ENCODE results near the gene DEFB129.
"Not testable (repeated sequence)": the region's sequence is repeated elsewhere in the genome, so short reads cannot be mapped to it uniquely, and the experiment has no call there.

The DEFB129 gene

DNA sequence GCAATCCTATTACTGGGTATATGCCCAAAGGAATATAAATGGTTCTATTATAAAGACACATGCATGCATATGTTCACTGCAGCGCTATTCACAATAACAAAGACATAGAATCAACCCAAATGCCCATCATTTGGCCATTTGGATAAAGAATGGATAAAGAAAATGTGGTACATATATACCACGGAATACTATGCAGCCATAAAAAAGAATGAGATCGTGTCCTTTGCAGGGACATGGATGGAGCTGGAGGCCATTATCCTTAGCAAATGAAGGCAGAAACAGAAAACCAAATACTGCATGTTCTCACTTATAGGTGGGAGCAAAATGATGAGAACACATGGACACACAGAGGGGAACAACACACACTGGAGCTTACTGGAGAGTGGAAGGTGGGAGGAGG is 1.2 kb upstream of the DEFB129 start:
- Mint-ChIP-seq H3K27me3 (ENCODE audit: low read depth) (peaks cover 35% of the 10 kb centered on the region), H3K4me1 (ENCODE audit: low read depth) (peaks cover 15% of the 10 kb centered on the region)
- H3K27ac Mint-ChIP-seq; H3K9me3 Mint-ChIP-seq; H3K4me3 Mint-ChIP-seq; H3K36me3 Mint-ChIP-seq (ENCODE audit: low read depth): not testable (repeated sequence)

DNA sequence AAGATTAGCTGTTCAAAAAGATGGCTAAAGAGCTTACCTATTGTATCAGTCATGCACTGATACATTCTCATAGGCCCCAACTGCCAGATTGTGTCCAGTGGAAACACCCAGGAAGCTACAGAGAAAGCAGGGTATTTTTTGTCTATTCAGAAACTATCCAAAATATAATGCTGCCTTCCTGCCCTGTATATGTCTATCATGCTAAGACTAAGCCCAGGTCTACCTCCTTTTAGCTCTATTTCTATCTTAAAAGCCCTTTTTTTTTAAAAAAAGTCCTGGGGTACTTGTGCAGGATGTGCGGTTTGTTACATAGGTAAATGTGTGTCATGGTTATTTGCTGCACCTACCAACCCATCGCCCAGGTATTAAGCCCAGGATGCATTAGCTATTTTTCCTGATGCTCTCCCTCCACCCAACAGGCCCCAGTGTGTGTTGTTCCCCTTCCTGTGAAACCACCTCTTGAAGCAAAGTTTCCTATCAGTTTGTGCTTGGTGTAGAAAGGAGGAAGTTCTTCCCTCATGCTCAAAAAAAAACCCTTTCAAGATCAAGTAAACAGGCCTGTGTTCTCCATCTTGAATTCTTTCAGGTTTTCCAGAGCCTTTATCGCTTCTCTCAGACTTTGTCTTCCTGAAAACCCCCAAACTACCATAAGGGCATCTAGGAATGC is 514 bp downstream of the DEFB129 start:
- H3K4me1 Mint-ChIP-seq (ENCODE audit: low read depth), result peaks cover 15% of the 10 kb centered on the region
- peak overlapping the region; percentile 49 for H3K27ac Mint-ChIP-seq
- H3K27me3 Mint-ChIP-seq (ENCODE audit: low read depth), result peaks cover 20% of the 10 kb centered on the region
- peaks cover 1% of the 10 kb centered on the region for H3K36me3 Mint-ChIP-seq (ENCODE audit: low read depth)
- H3K9me3 Mint-ChIP-seq, result peaks cover 5% of the 10 kb centered on the region
- H3K4me3 Mint-ChIP-seq, result no peak overlapping the region

DNA sequence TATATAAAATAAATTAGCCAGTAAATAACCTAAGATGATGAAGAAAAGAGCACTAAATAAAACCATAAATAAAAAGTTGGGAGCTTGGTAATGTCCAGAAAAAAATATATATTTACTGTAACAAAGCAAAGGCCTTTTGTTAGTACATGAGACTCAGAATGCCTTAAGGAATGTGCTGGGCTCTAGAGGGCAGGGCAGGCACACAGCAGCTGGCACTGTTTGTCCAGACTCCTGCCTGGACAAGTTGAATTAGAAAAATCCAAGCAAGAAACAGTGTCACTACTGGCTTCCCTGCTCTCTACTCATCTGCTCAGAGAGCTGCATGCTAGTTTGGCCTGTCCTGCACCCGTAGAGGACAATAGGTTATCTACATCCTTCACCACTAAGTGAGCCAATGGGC is 8.8 kb downstream of the DEFB129 start:
- no peaks in the 10 kb centered on the region for H3K36me3 Mint-ChIP-seq (ENCODE audit: low read depth)
- no peak overlapping the region for H3K27ac Mint-ChIP-seq
- H3K4me1 Mint-ChIP-seq (ENCODE audit: low read depth), result peaks cover 20% of the 10 kb centered on the region
- no peaks in the 10 kb centered on the region for H3K9me3 Mint-ChIP-seq
- no peak overlapping the region for H3K4me3 Mint-ChIP-seq
- H3K27me3 Mint-ChIP-seq (ENCODE audit: low read depth), result no peaks in the 10 kb centered on the region

DNA sequence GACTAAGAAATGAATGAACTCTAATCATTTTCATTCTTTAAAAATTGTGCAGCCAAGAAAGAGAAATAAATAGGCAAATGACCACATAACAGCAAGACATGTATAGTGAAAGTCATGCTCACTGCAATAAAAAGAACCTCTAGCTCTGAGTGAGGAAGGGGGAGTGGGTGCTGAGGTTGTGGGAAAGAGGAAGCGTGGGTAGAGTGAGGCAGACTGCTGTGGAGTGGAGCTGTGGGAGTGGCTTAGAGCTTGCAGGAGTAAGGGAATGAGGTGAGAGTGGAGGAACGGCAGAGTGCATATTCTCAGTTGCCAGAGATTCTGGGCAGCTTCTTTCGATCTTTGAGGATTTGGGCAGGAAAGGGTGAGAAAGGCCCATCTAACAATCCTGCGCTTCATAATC is 10.4 kb downstream of the DEFB129 start:
- Mint-ChIP-seq H3K27ac (peak overlapping the region; percentile 93), H3K27me3 (ENCODE audit: low read depth) (peaks cover 6% of the 10 kb centered on the region), H3K4me1 (ENCODE audit: low read depth) (peaks cover 20% of the 10 kb centered on the region), H3K36me3 (ENCODE audit: low read depth) (no peaks in the 10 kb centered on the region), H3K9me3 (no peaks in the 10 kb centered on the region), H3K4me3 (peak overlapping the region; percentile 82)

- Mint-ChIP-seq H3K4me3 (peak overlapping the region; percentile 82), H3K4me1 (ENCODE audit: low read depth) (peaks cover 20% of the 10 kb centered on the region), H3K9me3 (no peaks in the 10 kb centered on the region), H3K27me3 (ENCODE audit: low read depth) (peaks cover 11% of the 10 kb centered on the region), H3K36me3 (ENCODE audit: low read depth) (no peaks in the 10 kb centered on the region), H3K27ac (peak overlapping the region; percentile 93)
Observed at GRCh38 chr20:237929-238328, 10.9 kb downstream of the DEFB129 start.

DNA sequence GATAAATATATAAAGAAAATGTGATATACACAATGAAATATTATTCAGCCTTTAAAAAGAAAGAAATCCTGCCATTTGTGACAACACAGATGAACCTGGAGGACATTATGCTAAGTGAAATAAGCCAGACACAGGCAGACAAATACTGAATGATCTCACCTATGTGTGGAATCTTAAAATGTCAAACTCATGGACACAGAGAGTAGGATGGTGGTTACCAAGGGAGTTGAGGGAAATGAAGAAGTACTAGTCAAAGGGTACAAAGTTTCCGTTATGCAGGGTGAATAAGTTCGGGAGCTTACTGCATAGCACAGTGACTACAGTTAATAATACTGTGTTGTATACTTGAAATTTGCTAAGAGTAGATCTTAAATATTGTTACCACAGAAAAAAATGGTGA is 15.8 kb downstream of the DEFB129 start:
- H3K27me3 Mint-ChIP-seq (ENCODE audit: low read depth), result peaks cover 18% of the 10 kb centered on the region
- H3K36me3 Mint-ChIP-seq (ENCODE audit: low read depth), result no peaks in the 10 kb centered on the region
- H3K9me3 Mint-ChIP-seq, result no peaks in the 10 kb centered on the region
- no peak overlapping the region for H3K4me3 Mint-ChIP-seq
- peaks cover 9% of the 10 kb centered on the region for H3K4me1 Mint-ChIP-seq (ENCODE audit: low read depth)
- no peak overlapping the region for H3K27ac Mint-ChIP-seq

- Mint-ChIP-seq H3K36me3 (ENCODE audit: low read depth) (no peaks in the 10 kb centered on the region), H3K27ac (no peak overlapping the region), H3K27me3 (ENCODE audit: low read depth) (no peaks in the 10 kb centered on the region), H3K4me3 (peak overlapping the region; percentile 36), H3K4me1 (ENCODE audit: low read depth) (peaks cover 6% of the 10 kb centered on the region), H3K9me3 (no peaks in the 10 kb centered on the region)
Observed at GRCh38 chr20:251354-251753, 24.3 kb downstream of the DEFB129 start.

- Mint-ChIP-seq H3K4me3 (no peak overlapping the region), H3K9me3 (no peaks in the 10 kb centered on the region), H3K27ac (no peak overlapping the region), H3K36me3 (ENCODE audit: low read depth) (no peaks in the 10 kb centered on the region), H3K4me1 (ENCODE audit: low read depth) (peaks cover 6% of the 10 kb centered on the region), H3K27me3 (ENCODE audit: low read depth) (no peaks in the 10 kb centered on the region)
Observed at GRCh38 chr20:252801-253200, 25.7 kb downstream of the DEFB129 start.

DNA sequence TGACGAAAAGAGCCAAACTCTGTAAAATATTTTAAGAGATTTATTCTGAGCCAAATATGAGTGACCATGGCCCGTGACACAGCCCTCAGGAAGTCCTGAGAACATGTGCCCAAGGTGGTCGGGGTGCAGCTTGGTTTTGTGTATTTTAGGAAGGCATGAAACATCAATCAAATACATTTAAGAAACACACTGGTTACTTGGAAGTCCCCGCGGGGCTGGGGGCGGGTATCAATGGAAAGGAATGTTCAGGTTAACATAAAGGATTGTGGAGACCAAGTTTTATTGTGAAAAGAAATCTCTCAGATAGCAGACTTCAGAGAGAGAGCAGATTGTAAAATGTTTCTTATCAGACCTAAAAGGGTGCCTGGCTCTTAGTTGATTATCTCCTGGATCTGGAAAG is 26.4 kb downstream of the DEFB129 start:
- not testable (repeated sequence) for H3K36me3 Mint-ChIP-seq (ENCODE audit: low read depth); H3K4me3 Mint-ChIP-seq; H3K27ac Mint-ChIP-seq

DNA sequence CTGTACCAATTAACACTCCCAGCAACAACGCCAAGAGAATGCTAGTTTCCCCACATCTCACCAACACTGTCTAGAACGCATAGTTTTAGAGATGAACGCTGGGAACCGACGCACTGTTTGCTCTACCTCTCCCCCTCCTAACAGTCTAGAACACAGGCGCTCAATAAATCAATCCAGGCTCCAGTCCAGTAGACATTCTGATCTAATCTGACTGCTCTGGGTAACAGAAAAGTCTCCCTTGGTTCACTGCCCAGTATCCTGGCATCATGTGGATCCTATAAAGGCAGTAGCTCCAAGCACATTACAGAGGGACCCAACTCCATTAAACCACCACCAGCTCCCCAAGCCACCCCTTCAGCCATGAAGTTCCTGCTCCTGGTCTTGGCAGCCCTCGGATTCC is 30.4 kb downstream of the DEFB129 start, which contains the start of gene DEFB132:
Gene DEFB132, plus strand, starts transcription at position 306 of the 400 bp plus-strand sequence. Its CDS starts 55 bp downstream, at position 361.
- H3K4me3 Mint-ChIP-seq, result no peak within 1 kb of the TSS
- H3K4me1 Mint-ChIP-seq (ENCODE audit: low read depth), result peaks cover 10% of the 10 kb centered on the region
- no peaks in the 10 kb centered on the region for H3K27me3 Mint-ChIP-seq (ENCODE audit: low read depth)
- no peaks in the 10 kb centered on the region for H3K9me3 Mint-ChIP-seq
- H3K27ac Mint-ChIP-seq, result no peak within 1 kb of the TSS
- H3K36me3 Mint-ChIP-seq (ENCODE audit: low read depth), result no peaks in the 10 kb centered on the region

More for the DNA sequence above, 26.4 kb downstream of the DEFB129 start:
- not testable (repeated sequence) for H3K9me3 Mint-ChIP-seq; H3K27me3 Mint-ChIP-seq (ENCODE audit: low read depth); H3K4me1 Mint-ChIP-seq (ENCODE audit: low read depth)

- no peak overlapping the region for H3K27ac Mint-ChIP-seq
Observed at GRCh38 chr20:258269-258858, 31.3 kb downstream of the DEFB129 start.

DNA sequence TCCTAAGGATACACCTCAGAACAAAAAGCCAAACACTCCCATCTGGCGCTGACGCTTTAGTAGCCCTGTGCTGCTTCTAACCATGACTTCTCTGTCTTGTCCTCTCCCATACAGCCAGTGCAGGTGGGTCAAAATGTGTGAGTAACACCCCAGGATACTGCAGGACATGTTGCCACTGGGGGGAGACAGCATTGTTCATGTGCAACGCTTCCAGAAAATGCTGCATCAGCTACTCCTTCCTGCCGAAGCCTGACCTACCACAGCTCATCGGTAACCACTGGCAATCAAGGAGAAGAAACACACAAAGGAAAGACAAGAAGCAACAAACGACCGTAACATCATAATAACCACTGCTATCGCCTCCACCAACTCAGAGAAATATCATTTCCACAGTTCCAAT is 31.9 kb downstream of the DEFB129 start:
- no peak overlapping the region for H3K27ac Mint-ChIP-seq
- H3K4me3 Mint-ChIP-seq, result no peak overlapping the region
- no peaks in the 10 kb centered on the region for H3K9me3 Mint-ChIP-seq
- H3K36me3 Mint-ChIP-seq (ENCODE audit: low read depth), result no peaks in the 10 kb centered on the region
- H3K4me1 Mint-ChIP-seq (ENCODE audit: low read depth), result peaks cover 10% of the 10 kb centered on the region
- H3K27me3 Mint-ChIP-seq (ENCODE audit: low read depth), result no peaks in the 10 kb centered on the region

More at GRCh38 chr20:258269-258858, 31.3 kb downstream of the DEFB129 start:
- Mint-ChIP-seq H3K4me3 (no peak overlapping the region), H3K36me3 (ENCODE audit: low read depth) (no peaks in the 10 kb centered on the region), H3K9me3 (no peaks in the 10 kb centered on the region), H3K27me3 (ENCODE audit: low read depth) (no peaks in the 10 kb centered on the region), H3K4me1 (ENCODE audit: low read depth) (peaks cover 10% of the 10 kb centered on the region)

DNA sequence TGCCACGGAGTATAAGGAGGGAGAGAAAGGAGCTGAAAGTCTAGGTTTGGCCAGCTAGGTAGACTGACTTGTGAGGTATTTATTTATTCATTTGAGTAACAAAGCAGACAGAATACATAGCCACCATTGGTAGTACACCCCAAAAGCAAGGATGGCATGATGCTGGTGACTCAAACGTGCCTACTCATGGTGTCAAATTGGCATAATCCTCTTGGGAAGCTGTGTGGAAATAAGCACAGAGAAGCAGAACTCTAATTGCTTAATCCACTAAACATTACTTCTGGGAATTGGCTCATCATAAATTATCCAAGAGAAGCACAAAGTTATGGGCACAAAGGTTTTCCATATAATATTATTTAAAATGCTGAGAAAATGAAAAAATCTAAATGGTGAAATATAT is 32.9 kb downstream of the DEFB129 start:
- Mint-ChIP-seq H3K27ac (no peak overlapping the region), H3K4me1 (ENCODE audit: low read depth) (peaks cover 10% of the 10 kb centered on the region), H3K27me3 (ENCODE audit: low read depth) (no peaks in the 10 kb centered on the region)

DNA sequence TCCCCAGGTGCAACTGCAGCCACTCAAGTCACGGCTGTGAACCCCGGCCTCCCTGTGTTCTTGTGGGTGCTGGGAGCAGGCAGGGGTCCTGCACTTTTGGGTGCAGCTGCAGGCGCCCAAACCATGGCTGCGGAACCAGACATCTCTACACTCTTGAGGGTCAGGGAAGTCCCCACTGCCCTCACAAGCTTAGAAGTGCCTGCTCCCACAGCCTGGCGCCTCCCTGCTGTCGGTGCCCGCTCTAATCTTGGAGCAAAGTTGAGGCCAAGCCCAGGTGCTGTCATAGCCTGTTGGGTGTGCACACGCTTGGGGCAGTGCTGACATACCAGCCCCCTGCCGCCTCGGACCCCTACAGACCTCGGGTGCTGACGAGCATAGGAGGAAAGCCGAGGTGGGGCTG is 36.6 kb downstream of the DEFB129 start:
- peaks cover 15% of the 10 kb centered on the region for H3K4me1 Mint-ChIP-seq (ENCODE audit: low read depth)
- no peak overlapping the region for H3K27ac Mint-ChIP-seq
- no peaks in the 10 kb centered on the region for H3K36me3 Mint-ChIP-seq (ENCODE audit: low read depth)
- H3K4me3 Mint-ChIP-seq, result no peak overlapping the region
- no peaks in the 10 kb centered on the region for H3K9me3 Mint-ChIP-seq
- H3K27me3 Mint-ChIP-seq (ENCODE audit: low read depth), result peaks cover 13% of the 10 kb centered on the region

More for the DNA sequence above, 32.9 kb downstream of the DEFB129 start:
- Mint-ChIP-seq H3K36me3 (ENCODE audit: low read depth) (no peaks in the 10 kb centered on the region), H3K9me3 (no peaks in the 10 kb centered on the region), H3K4me3 (no peak overlapping the region)

Measured in T-helper 1 cell treated with Interleukin-12 subunit alpha and Interleukin-12 subunit beta and Interleukin-4 antibody, amounts not matched to agents 30 μg/mL and 1 μg/mL, for 36 hours (primary cell).